ENCODE data around the gene TCEAL9. TPM values are rescaled to one million over a fixed set of nuclear protein-coding genes. Genes with fewer than 3 reads are reported as not detected.

The TCEAL9 gene
- total and polyA plus RNA-seq, 2 of the 4 experiments (the other 2 are of a cell fraction): 20.3 to 111 TPM

GRCh38 chrX:103378990-103379389 lies 22.7 kb downstream of the TCEAL9 start:
- Histone ChIP-seq H2BK5ac (ENCODE audit: low read depth, low read length, poor library complexity, severe bottlenecking) (peak overlapping the region; percentile 59), H3K4me2 (ENCODE audit: low read depth, low read length) (peak overlapping the region; percentile 68; the same call in 1 of the 2 replicates), H3K9ac (ENCODE audit: low read depth, low read length) (no peak overlapping the region; the same call in 1 of the 2 replicates), H3K4me1 (ENCODE audit: control insufficient read depth, insufficient read depth, low read length) (peaks cover 3% of the 10 kb centered on the region), H3K23ac (ENCODE audit: low read depth, low read length) (no peak overlapping the region; the same call in 1 of the 2 replicates), H3K9me3 (ENCODE audit: control insufficient read depth, insufficient read depth, low read length) (no peaks in the 10 kb centered on the region), H3K14ac (replicated peaks; ENCODE audit: low read depth, low read length) (no peak overlapping the region), H3K4me3 (ENCODE audit: insufficient read depth, low read depth, low read length) (no peak overlapping the region), H3K56ac (ENCODE audit: extremely low read depth, insufficient read depth, low read length) (no peak overlapping the region), H3K27ac (ENCODE audit: insufficient read depth, low read length) (peak overlapping the region; percentile 41; the same call in 1 of the 2 replicates), H3K4ac (ENCODE audit: low read depth, low read length) (no peak overlapping the region), H3K79me1 (ENCODE audit: low read depth in 1 of 2, low read length in 2 of 2) (peaks cover 0 to 8% of the 10 kb centered on the region in 2 experiments; a peak in 2 of 4 replicates), H4K5ac (ENCODE audit: low read depth, low read length) (peak overlapping the region; percentile 23; the same call in 1 of the 2 replicates), H2AK9ac (replicated peaks; ENCODE audit: low read depth, low read length, poor library complexity) (no peak overlapping the region), H4K91ac (ENCODE audit: insufficient read depth, low read depth, low read length) (no peak overlapping the region), H4K8ac (ENCODE audit: low read depth in 2 of 2, low read length in 2 of 2) (no peak overlapping the region), H2BK20ac (ENCODE audit: low read depth, low read length) (peak overlapping the region; percentile 18; the same call in 1 of the 2 replicates), H2BK15ac (ENCODE audit: low read depth, low read length) (no peak overlapping the region), H4K20me1 (ENCODE audit: insufficient read depth, low read length) (no peaks in the 10 kb centered on the region), H3K27me3 (ENCODE audit: control insufficient read depth, insufficient read depth, low read length) (no peaks in the 10 kb centered on the region), H2BK120ac (ENCODE audit: low read depth, low read length) (0 out of 2 replicates have a peak overlapping the region, but pooled peaks have one; percentile 9), H2AFZ (replicated peaks; ENCODE audit: low read length, poor library complexity) (no peak overlapping the region), H2AK5ac (ENCODE audit: low read depth, low read length) (no peak overlapping the region), H3K18ac (ENCODE audit: low read depth, low read length) (no peak overlapping the region), H3K9me1 (ENCODE audit: insufficient read depth, low read length) (no peaks in the 10 kb centered on the region), H3K36me3 (ENCODE audit: control insufficient read depth, insufficient read depth, low read length) (peaks cover 7% of the 10 kb centered on the region)
- WGBS, 2 experiments (ENCODE audit: extremely low coverage in 2 of 2, insufficient read length in 1 of 2): no CpG with 5 or more reads among the region's 2 CpGs
- POLR2A ChIA-PET (ENCODE audit: unreplicated experiment): no interaction called here
- in situ Hi-C loops (cut with MboI; ENCODE audit: low sequenced_read_pairs): no loop called here
- intact Hi-C loops (cut with micrococcal nuclease): no loop called here
- DNase-seq (peak; percentile 26), ATAC-seq (ENCODE audit: low read depth) (no peak)
- no TSS peak for BruUV-seq (replicated peaks)
- CTCF ChIA-PET: no interaction called here
- dilution Hi-C loops (cut with HindIII; ENCODE audit: low sequenced_read_pairs, unreplicated experiment): no loop called here
- TF ChIP-seq MAFK (IDR thresholded peaks at IDR 0.05; ENCODE audit: low read depth, low read length) (no peak), NFE2L2 (IDR thresholded peaks at IDR 0.05; ENCODE audit: low read depth, low read length) (no peak), SMC3 (IDR thresholded peaks at IDR 0.05; ENCODE audit: low read depth, low read length) (no peak), CEBPB (IDR thresholded peaks at IDR 0.05; ENCODE audit: low read depth, low read length) (no peak), CHD1 (IDR thresholded peaks at IDR 0.05; ENCODE audit: low read depth, low read length) (no peak), ELK1 (IDR thresholded peaks at IDR 0.05; ENCODE audit: borderline replicate concordance, low read depth, low read length) (no peak), USF2 (IDR thresholded peaks at IDR 0.05; ENCODE audit: low read depth, low read length) (no peak)

Data from IMR-90 (cell line).